T-helper 1 cell treated with Interleukin-12 subunit alpha and Interleukin-12 subunit beta and Interleukin-4 antibody, amounts not matched to agents 30 μg/mL and 1 μg/mL, for 36 hours (primary cell): ENCODE measurements around the gene TMEM114.

Source experiments
- H3K27ac Mint-ChIP-seq: one replicate; pipeline ENCODE4 v1.8.0; 2021; ENCODE audit warnings: mild to moderate bottlenecking, mixed read lengths
- H3K27me3 Mint-ChIP-seq: one replicate; pipeline ENCODE4 v1.8.0; 2021; ENCODE audit warnings: low read depth, mixed read lengths
- H3K36me3 Mint-ChIP-seq: one replicate; pipeline ENCODE4 v1.8.0; 2021; ENCODE audit warnings: low read depth, mixed read lengths
- H3K4me1 Mint-ChIP-seq: one replicate; pipeline ENCODE4 v1.8.0; 2021; ENCODE audit warnings: low read depth, mixed read lengths
- H3K4me3 Mint-ChIP-seq: one replicate; pipeline ENCODE4 v1.8.0; 2021; ENCODE audit warnings: mild to moderate bottlenecking, moderate library complexity, mixed read lengths
- H3K9me3 Mint-ChIP-seq: one replicate; pipeline ENCODE4 v1.8.0; 2021; ENCODE audit warnings: mixed read lengths

TMEM114 gene

GRCh38 chr16:8590811-8591210 is 500 bp upstream of the TMEM114 start:
- Mint-ChIP-seq H3K9me3 (no peaks in the 10 kb centered on the region), H3K4me3 (no peak overlapping the region), H3K27me3 (peaks cover 23% of the 10 kb centered on the region), H3K4me1 (no peaks in the 10 kb centered on the region), H3K27ac (no peak overlapping the region), H3K36me3 (no peaks in the 10 kb centered on the region)

- H3K27me3 Mint-ChIP-seq: peaks cover 23% of the 10 kb centered on the region
- no peaks in the 10 kb centered on the region for H3K9me3 Mint-ChIP-seq
- H3K36me3 Mint-ChIP-seq: no peaks in the 10 kb centered on the region
- no peaks in the 10 kb centered on the region for H3K4me1 Mint-ChIP-seq
- no peak overlapping the region for H3K27ac Mint-ChIP-seq
- H3K4me3 Mint-ChIP-seq: no peak overlapping the region
These were observed 1.0 kb downstream of the TMEM114 start for GRCh38 chr16:8589057-8589899.

GRCh38 chr16:8588682-8589056 is 1.6 kb downstream of the TMEM114 start:
- Mint-ChIP-seq H3K36me3 (no peaks in the 10 kb centered on the region), H3K9me3 (no peaks in the 10 kb centered on the region), H3K4me1 (no peaks in the 10 kb centered on the region), H3K4me3 (no peak overlapping the region), H3K27ac (no peak overlapping the region), H3K27me3 (peaks cover 23% of the 10 kb centered on the region)

GRCh38 chr16:8587065-8587464 is 3.2 kb downstream of the TMEM114 start:
- H3K27ac Mint-ChIP-seq: no peak overlapping the region
- H3K36me3 Mint-ChIP-seq: no peaks in the 10 kb centered on the region
- no peak overlapping the region for H3K4me3 Mint-ChIP-seq
- H3K9me3 Mint-ChIP-seq: no peaks in the 10 kb centered on the region
- H3K4me1 Mint-ChIP-seq: no peaks in the 10 kb centered on the region
- peaks cover 23% of the 10 kb centered on the region for H3K27me3 Mint-ChIP-seq

GRCh38 chr16:8585857-8586256 is 4.5 kb downstream of the TMEM114 start:
- H3K27ac Mint-ChIP-seq: no peak overlapping the region
- no peaks in the 10 kb centered on the region for H3K36me3 Mint-ChIP-seq
- no peaks in the 10 kb centered on the region for H3K4me1 Mint-ChIP-seq
- H3K27me3 Mint-ChIP-seq: peaks cover 23% of the 10 kb centered on the region
- H3K4me3 Mint-ChIP-seq: no peak overlapping the region
- no peaks in the 10 kb centered on the region for H3K9me3 Mint-ChIP-seq

GRCh38 chr16:8585041-8585440 is 5.3 kb downstream of the TMEM114 start:
- Mint-ChIP-seq H3K4me1 (no peaks in the 10 kb centered on the region), H3K4me3 (no peak overlapping the region), H3K27ac (no peak overlapping the region), H3K36me3 (no peaks in the 10 kb centered on the region), H3K27me3 (peaks cover 23% of the 10 kb centered on the region), H3K9me3 (no peaks in the 10 kb centered on the region)

GRCh38 chr16:8583732-8584131 is 6.6 kb downstream of the TMEM114 start:
- peaks cover 17% of the 10 kb centered on the region for H3K27me3 Mint-ChIP-seq
- no peaks in the 10 kb centered on the region for H3K4me1 Mint-ChIP-seq
- no peak overlapping the region for H3K4me3 Mint-ChIP-seq
- H3K9me3 Mint-ChIP-seq: no peaks in the 10 kb centered on the region
- no peak overlapping the region for H3K27ac Mint-ChIP-seq
- H3K36me3 Mint-ChIP-seq: no peaks in the 10 kb centered on the region

- Mint-ChIP-seq H3K9me3 (no peaks in the 10 kb centered on the region), H3K36me3 (no peaks in the 10 kb centered on the region), H3K4me3 (no peak overlapping the region)
These were observed 7.1 kb downstream of the TMEM114 start for GRCh38 chr16:8583199-8583598.

GRCh38 chr16:8581831-8582580 is 8.3 kb downstream of the TMEM114 start:
- Mint-ChIP-seq H3K4me1 (no peaks in the 10 kb centered on the region), H3K9me3 (no peaks in the 10 kb centered on the region), H3K36me3 (no peaks in the 10 kb centered on the region), H3K27me3 (no peaks in the 10 kb centered on the region), H3K4me3 (no peak overlapping the region), H3K27ac (no peak overlapping the region)

More at GRCh38 chr16:8583199-8583598, 7.1 kb downstream of the TMEM114 start:
- peaks cover 11% of the 10 kb centered on the region for H3K27me3 Mint-ChIP-seq
- no peaks in the 10 kb centered on the region for H3K4me1 Mint-ChIP-seq
- no peak overlapping the region for H3K27ac Mint-ChIP-seq

GRCh38 chr16:8579559-8579958 is 10.8 kb downstream of the TMEM114 start:
- Mint-ChIP-seq H3K9me3 (no peaks in the 10 kb centered on the region), H3K36me3 (no peaks in the 10 kb centered on the region), H3K4me1 (no peaks in the 10 kb centered on the region), H3K4me3 (no peak overlapping the region), H3K27ac (no peak overlapping the region), H3K27me3 (peaks cover 5% of the 10 kb centered on the region)

- Mint-ChIP-seq H3K36me3 (no peaks in the 10 kb centered on the region), H3K27me3 (peaks cover 5% of the 10 kb centered on the region), H3K4me3 (no peak overlapping the region), H3K27ac (no peak overlapping the region), H3K9me3 (no peaks in the 10 kb centered on the region), H3K4me1 (no peaks in the 10 kb centered on the region)
These were observed 12.5 kb downstream of the TMEM114 start for GRCh38 chr16:8577678-8578304.

GRCh38 chr16:8576141-8577004 is 13.9 kb downstream of the TMEM114 start:
- Mint-ChIP-seq H3K36me3 (no peaks in the 10 kb centered on the region), H3K27ac (no peak overlapping the region), H3K4me1 (no peaks in the 10 kb centered on the region), H3K27me3 (peaks cover 5% of the 10 kb centered on the region), H3K9me3 (no peaks in the 10 kb centered on the region), H3K4me3 (no peak overlapping the region)

GRCh38 chr16:8575399-8575798 is 14.9 kb downstream of the TMEM114 start:
- peaks cover 5% of the 10 kb centered on the region for H3K27me3 Mint-ChIP-seq
- no peak overlapping the region for H3K27ac Mint-ChIP-seq
- no peak overlapping the region for H3K4me3 Mint-ChIP-seq
- H3K36me3 Mint-ChIP-seq: no peaks in the 10 kb centered on the region
- H3K4me1 Mint-ChIP-seq: no peaks in the 10 kb centered on the region
- H3K9me3 Mint-ChIP-seq: no peaks in the 10 kb centered on the region
